Measurements from ENCODE around the gene EIF4G2.

GRCh38 chr11:10752486-10752885 lies 56.2 kb downstream of the EIF4G2 start:
- TF ChIP-seq CTCF (conservative IDR thresholded peaks at IDR 0.05; ENCODE audit: low read depth, low read length) (no peak), EZH2 (IDR thresholded peaks at IDR 0.05; ENCODE audit: borderline replicate concordance, low read depth, low read length, poor library complexity, severe bottlenecking) (no peak)
